ENCODE results near the gene TOMM20.

DNA sequence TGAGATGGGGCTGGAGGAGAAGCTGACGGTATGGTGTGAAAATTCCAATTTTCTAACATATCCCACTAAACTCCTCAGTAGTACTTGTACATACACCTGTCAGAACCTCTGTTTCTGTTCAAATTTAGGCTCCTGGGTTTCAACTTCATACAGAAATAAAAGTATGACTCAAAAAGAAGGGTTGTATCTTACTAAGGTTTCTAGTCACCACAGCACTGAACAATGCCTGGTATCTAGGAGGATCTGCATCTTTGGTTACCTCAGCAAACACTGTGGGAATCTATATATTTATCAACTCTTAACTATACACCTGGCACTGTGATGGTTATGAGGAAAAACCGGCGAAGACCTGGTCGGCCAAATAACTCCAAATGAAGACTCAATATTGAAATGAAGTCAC, 18.6 kb upstream of the TOMM20 start:
- TF ChIP-seq CTCF (IDR thresholded peaks at IDR 0.05; ENCODE audit: low read depth, low read length, poor library complexity, severe bottlenecking), result no peak
- no peak for TF ChIP-seq EZH2phosphoT487 (IDR thresholded peaks at IDR 0.05; ENCODE audit: borderline replicate concordance, low read length)

Measured in DOHH2 (cell line).